KMS-11 (cell line): ENCODE data around the gene CCNJL.

Experiments
- H2AFZ ChIP-seq: fragments of 200-600 bp; sonication (generic); 2 replicates; pipeline ENCODE4 v1.6.1; 2016; ENCODE audit warnings: antibody characterized with exemption, mixed run types, low read depth
- H3K27ac ChIP-seq: fragments of 200-600 bp; sonication (generic); 2 replicates; pipeline ENCODE4 v1.6.1; 2016; ENCODE audit warnings: mild to moderate bottlenecking, mixed run types
- H3K27me3 ChIP-seq: fragments of 200-600 bp; sonication (generic); 2 replicates; pipeline ENCODE4 v1.6.1; 2017; ENCODE audit warnings: mild to moderate bottlenecking, low read depth, mixed run types, moderate library complexity; ENCODE audit not compliant: insufficient read depth
- H3K36me3 ChIP-seq: fragments of 200-600 bp; sonication (generic); 2 replicates; pipeline ENCODE4 v1.6.1; 2017; ENCODE audit warnings: mild to moderate bottlenecking, mixed run types; ENCODE audit not compliant: insufficient read depth
- H3K4me1 ChIP-seq: fragments of 200-600 bp; sonication (generic); 2 replicates; pipeline ENCODE4 v1.6.1; 2016; ENCODE audit warnings: mild to moderate bottlenecking, low read depth, mixed run types; ENCODE audit not compliant: poor library complexity, severe bottlenecking
- H3K4me2 ChIP-seq: fragments of 200-600 bp; sonication (generic); 2 replicates; pipeline ENCODE4 v1.7.0; 2016; ENCODE audit warnings: mild to moderate bottlenecking, mixed run types
- H3K4me3 ChIP-seq: fragments of 200-600 bp; sonication (generic); IDR thresholded peaks from 2 replicates; pipeline ENCODE4 v1.6.1; 2017; ENCODE audit warnings: low read depth, low read length, mixed read lengths; ENCODE audit not compliant: insufficient read depth
- H3K79me2 ChIP-seq: fragments of 200-600 bp; sonication (generic); 2 replicates; pipeline ENCODE4 v1.6.1; 2016; ENCODE audit warnings: low read depth, mixed run types; ENCODE audit not compliant: insufficient read depth
- H3K9ac ChIP-seq: fragments of 200-600 bp; sonication (generic); 2 replicates; pipeline ENCODE4 v1.6.1; 2016; ENCODE audit warnings: mild to moderate bottlenecking, mixed run types
- H4K20me1 ChIP-seq: fragments of 200-600 bp; sonication (generic); 2 replicates; pipeline ENCODE4 v1.6.1; 2016; ENCODE audit warnings: mild to moderate bottlenecking, mixed run types; ENCODE audit not compliant: insufficient read depth
- TF ChIP-seq, protein P1 (sequence below): fragments of 200-600 bp; sonication (generic); conservative IDR thresholded peaks from 2 replicates; pipeline ENCODE4 v1.6.1; 2017; ENCODE audit warnings: low read depth, mild to moderate bottlenecking, antibody characterized with exemption, low read length, moderate library complexity, mixed read lengths

The CCNJL gene

DNA sequence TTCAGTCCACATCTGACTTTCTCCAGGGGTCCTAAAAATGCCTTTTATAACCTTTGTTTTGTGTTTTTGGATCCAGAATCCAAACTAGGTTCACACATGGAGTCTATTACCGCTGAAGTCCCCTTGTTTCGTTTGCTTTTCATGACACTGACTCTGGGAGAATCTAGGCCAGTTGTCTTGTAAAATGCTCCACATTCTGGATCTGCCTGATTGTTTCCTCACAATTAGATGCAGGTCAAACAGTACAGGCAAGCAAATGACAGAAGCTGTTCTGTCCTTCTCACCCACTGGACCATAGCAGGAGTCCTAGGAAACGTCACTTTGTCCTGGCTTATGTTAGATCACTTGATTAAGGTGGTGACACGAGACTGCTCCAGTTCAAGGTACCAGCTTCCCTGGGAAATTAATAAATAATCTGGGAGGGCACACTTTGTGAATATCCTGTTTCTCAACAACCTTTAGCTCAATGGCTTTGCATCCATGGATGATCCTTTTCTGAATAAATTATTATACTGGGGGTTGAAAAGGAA, 49.0 kb downstream of the CCNJL start:
- H3K9ac ChIP-seq: no peak overlapping the region
- no peaks in the 10 kb centered on the region for H4K20me1 ChIP-seq
- no peak overlapping the region for H2AFZ ChIP-seq
- no peaks in the 10 kb centered on the region for H3K27me3 ChIP-seq
- TF ChIP-seq, protein P1, sequence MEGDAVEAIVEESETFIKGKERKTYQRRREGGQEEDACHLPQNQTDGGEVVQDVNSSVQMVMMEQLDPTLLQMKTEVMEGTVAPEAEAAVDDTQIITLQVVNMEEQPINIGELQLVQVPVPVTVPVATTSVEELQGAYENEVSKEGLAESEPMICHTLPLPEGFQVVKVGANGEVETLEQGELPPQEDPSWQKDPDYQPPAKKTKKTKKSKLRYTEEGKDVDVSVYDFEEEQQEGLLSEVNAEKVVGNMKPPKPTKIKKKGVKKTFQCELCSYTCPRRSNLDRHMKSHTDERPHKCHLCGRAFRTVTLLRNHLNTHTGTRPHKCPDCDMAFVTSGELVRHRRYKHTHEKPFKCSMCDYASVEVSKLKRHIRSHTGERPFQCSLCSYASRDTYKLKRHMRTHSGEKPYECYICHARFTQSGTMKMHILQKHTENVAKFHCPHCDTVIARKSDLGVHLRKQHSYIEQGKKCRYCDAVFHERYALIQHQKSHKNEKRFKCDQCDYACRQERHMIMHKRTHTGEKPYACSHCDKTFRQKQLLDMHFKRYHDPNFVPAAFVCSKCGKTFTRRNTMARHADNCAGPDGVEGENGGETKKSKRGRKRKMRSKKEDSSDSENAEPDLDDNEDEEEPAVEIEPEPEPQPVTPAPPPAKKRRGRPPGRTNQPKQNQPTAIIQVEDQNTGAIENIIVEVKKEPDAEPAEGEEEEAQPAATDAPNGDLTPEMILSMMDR: no peak
- no peaks in the 10 kb centered on the region for H3K4me1 ChIP-seq
- H3K4me3 ChIP-seq: no peak overlapping the region
- H3K4me2 ChIP-seq: no peak overlapping the region
- no peaks in the 10 kb centered on the region for H3K79me2 ChIP-seq
- H3K36me3 ChIP-seq: no peaks in the 10 kb centered on the region
- no peak overlapping the region for H3K27ac ChIP-seq

DNA sequence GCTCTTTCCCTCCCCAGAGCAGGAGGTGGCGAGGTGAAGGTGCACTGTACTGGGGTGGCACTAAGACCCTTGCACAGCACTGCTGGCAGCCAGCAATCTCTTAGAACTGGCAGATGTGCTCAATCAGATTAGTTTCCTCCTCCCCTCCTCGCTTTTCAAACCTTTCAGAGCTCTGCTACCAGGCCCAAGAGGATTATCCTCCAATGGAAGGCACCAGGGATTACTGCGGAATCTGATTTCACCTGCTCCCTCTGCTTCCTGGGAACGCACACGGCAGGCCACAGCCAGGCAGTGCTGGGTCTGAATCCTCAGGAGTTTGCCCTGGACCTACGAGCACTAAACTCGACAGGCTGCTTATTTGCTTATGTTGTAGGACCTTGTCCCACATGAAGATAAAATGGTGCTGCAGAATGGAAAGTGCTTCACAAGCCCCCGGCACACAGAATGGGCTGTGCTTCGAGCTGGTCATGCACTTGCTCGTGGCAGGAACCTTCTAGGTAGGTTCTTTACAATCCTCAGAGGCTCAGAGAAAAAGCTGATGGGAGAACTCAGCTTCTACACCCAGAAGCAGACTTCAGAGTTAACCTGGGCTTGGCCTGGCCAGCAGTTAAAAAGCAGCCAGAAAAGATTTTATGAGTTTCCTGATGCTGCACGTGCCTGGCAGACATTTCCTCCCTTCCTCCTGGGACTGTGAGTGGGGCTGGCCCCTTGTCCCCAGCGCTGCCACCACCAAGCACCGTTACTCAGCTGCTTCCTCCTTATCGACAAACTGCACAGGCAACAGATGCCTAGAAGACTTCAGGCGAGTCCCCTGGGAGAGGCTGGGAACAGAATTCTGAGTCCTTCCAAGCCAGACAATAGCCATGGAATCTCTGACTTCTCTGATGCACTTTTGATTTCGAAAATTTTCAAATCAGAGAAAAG, 50.0 kb downstream of the CCNJL start:
- no peak overlapping the region for H3K27ac ChIP-seq
- H3K27me3 ChIP-seq: no peaks in the 10 kb centered on the region
- no peaks in the 10 kb centered on the region for H3K4me1 ChIP-seq
- no peak overlapping the region for H3K4me3 ChIP-seq
- H4K20me1 ChIP-seq: no peaks in the 10 kb centered on the region
- TF ChIP-seq, protein P1: no peak
- no peak overlapping the region for H2AFZ ChIP-seq
- no peaks in the 10 kb centered on the region for H3K36me3 ChIP-seq
- no peak overlapping the region for H3K9ac ChIP-seq
- no peaks in the 10 kb centered on the region for H3K79me2 ChIP-seq
- H3K4me2 ChIP-seq: no peak overlapping the region

DNA sequence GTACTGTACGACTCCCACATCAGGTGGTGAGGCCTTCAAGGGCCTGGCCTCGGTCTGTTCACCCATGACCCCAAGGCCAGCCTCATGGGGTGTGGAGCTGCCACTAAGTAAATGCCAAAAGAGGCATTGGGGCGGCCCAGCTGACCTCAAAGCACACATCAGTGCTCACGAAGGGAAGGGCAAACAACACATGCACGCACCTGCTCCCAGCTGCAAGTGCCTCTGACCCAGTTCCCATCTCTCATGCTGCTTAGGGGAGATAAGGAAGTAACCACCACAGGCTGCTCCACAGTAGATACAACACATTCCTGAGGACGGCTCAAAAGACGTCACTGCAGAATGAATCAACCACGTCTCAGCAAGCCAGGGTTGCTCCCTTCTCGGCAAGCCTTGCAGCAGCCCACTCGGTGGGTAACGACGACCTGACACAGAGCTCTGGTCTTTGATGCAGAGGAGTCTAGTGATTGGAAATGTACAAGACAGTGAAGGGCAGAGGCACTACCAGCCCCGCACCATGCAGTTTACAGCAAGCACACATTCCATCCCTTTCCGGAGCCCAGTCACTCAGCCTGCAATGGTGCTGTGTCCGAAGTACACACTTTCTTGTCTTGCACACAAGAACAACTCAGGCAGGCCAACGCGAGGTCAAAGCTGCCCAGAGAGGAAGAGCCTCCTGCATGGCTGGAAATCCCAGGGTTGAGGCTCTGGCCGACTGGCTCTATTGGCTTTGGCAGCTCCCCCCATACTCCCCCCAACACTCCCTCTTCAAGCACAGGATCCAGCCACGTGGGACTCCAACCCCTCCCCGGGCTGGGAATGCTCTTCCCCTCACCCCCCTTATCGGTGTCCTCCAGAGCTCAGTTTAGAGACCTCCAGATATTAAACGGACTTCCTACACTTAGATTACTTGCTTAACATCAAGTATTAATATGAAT, 51.2 kb downstream of the CCNJL start:
- Histone ChIP-seq H3K9ac (no peak overlapping the region), H3K4me2 (no peak overlapping the region), H3K27ac (no peak overlapping the region), H3K27me3 (no peaks in the 10 kb centered on the region), H3K4me3 (no peak overlapping the region), H3K4me1 (no peaks in the 10 kb centered on the region), H2AFZ (no peak overlapping the region), H4K20me1 (no peaks in the 10 kb centered on the region), H3K36me3 (no peaks in the 10 kb centered on the region), H3K79me2 (no peaks in the 10 kb centered on the region)
- TF ChIP-seq, protein P1: no peak

DNA sequence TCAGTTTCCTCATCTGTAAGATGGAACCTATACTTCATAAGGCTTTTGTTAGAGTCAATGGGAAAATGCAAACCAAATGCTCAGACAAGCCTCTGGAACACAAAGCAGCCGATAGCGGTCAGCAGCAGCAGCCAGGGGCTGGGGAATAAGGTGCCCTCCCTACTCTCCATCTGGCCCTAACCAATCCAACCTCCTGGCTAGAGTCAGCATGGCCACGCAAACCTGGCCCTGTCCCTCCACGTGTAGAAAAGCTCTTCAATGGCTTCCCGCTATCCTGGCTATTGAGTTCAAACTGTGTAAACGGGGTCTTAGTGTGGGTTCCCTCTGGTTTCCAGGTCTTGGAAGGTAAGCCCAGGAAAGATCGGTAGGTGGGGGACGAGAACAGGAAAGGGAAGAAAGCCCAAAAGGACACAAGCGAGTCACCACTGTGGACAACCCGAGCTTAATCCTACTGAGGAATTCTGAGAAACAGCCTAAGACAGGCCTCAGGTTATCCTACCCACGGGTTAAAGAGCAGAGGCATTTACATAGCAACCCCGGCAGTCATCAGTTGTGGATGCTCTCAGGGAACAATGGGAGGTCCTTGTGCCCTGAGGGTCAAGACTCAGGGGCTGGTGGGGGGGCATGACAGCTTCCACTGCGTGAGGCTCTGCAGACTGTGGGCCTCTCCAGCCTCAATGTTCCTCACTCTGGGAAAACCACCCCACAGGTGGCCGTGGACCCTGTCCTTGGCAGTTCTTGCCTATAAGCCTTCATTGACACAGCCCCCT, 52.2 kb downstream of the CCNJL start:
- Histone ChIP-seq H3K27me3 (no peaks in the 10 kb centered on the region), H3K27ac (no peak overlapping the region), H3K36me3 (no peaks in the 10 kb centered on the region), H4K20me1 (no peaks in the 10 kb centered on the region), H3K4me2 (no peak overlapping the region), H3K79me2 (no peaks in the 10 kb centered on the region), H2AFZ (no peak overlapping the region), H3K4me3 (no peak overlapping the region), H3K4me1 (no peaks in the 10 kb centered on the region), H3K9ac (no peak overlapping the region)
- TF ChIP-seq, protein P1: no peak
